ENCODE results near the gene EME1. TPM values are rescaled to one million over a fixed set of nuclear protein-coding genes. Genes with fewer than 3 reads are reported as not detected.
"Not testable (repeated sequence)": the region's sequence is repeated elsewhere in the genome, so short reads cannot be mapped to it uniquely, and the experiment has no call there.

The EME1 gene
- total RNA-seq, 1 donor from 2014 or later = 1.8 TPM

GRCh38 chr17:50394711-50395110 is 21.7 kb downstream of the EME1 start:
- H3K27ac ChIP-seq = no peak overlapping the region
- no peak overlapping the region for H3K4me3 ChIP-seq
- H3K4me1 ChIP-seq = peaks cover 25% of the 10 kb centered on the region
- ATAC-seq = no peak
- intact Hi-C loops (cut with DNase I) = no loop called here
- no peaks in the 10 kb centered on the region for H3K9me3 ChIP-seq
- no peak for TF ChIP-seq CTCF (IDR thresholded peaks at IDR 0.05)
- no peaks in the 10 kb centered on the region for H3K27me3 ChIP-seq (ENCODE audit: low read depth)
- DNase-seq = no peak
- peaks cover 55% of the 10 kb centered on the region for H3K36me3 ChIP-seq

- intact Hi-C loops (cut with DNase I) = no loop called here
- Histone ChIP-seq H3K4me1 (peaks cover 25% of the 10 kb centered on the region), H3K27ac (peak overlapping the region; percentile 88), H3K9me3 (no peaks in the 10 kb centered on the region), H3K27me3 (ENCODE audit: low read depth) (no peaks in the 10 kb centered on the region), H3K36me3 (peaks cover 37% of the 10 kb centered on the region), H3K4me3 (peak overlapping the region; percentile 81)
- ATAC-seq (peak; percentile 79 to 86), DNase-seq (peak; percentile 70)
- TF ChIP-seq CTCF (IDR thresholded peaks at IDR 0.05) = no peak
Observed at GRCh38 chr17:50396261-50397110, 23.5 kb downstream of the EME1 start.

GRCh38 chr17:50397111-50397918 is 24.3 kb downstream of the EME1 start, which contains the start of gene LRRC59:
Gene LRRC59, minus strand, starts transcription at chr17:50397523. Its CDS starts 206 bp downstream, at chr17:50397317.
- Histone ChIP-seq H3K4me1 (peaks cover 25% of the 10 kb centered on the region), H3K27ac (peak within 1 kb of the TSS; percentile 88), H3K27me3 (ENCODE audit: low read depth) (no peaks in the 10 kb centered on the region), H3K36me3 (peaks cover 29% of the 10 kb centered on the region), H3K4me3 (peak within 1 kb of the TSS; percentile 81), H3K9me3 (no peaks in the 10 kb centered on the region)
- peak; percentile 98 to 100 for ATAC-seq
- intact Hi-C loops (cut with DNase I) = no loop called here
- DNase-seq = peak; percentile 94
- peak; percentile 98 for TF ChIP-seq CTCF (IDR thresholded peaks at IDR 0.05)

- Histone ChIP-seq H3K36me3 (peaks cover 23% of the 10 kb centered on the region), H3K27me3 (ENCODE audit: low read depth) (no peaks in the 10 kb centered on the region), H3K4me3 (peak overlapping the region; percentile 81), H3K4me1 (peaks cover 25% of the 10 kb centered on the region), H3K9me3 (no peaks in the 10 kb centered on the region), H3K27ac (peak overlapping the region; percentile 88)
- DNase-seq = no peak
- intact Hi-C loops (cut with DNase I) = no loop called here
- TF ChIP-seq CTCF (IDR thresholded peaks at IDR 0.05) = no peak
- no peak for ATAC-seq
Observed at GRCh38 chr17:50397919-50398285, 24.9 kb downstream of the EME1 start.

- ATAC-seq; H3K9me3 ChIP-seq; H3K4me3 ChIP-seq; DNase-seq; intact Hi-C loops (cut with DNase I); H3K27me3 ChIP-seq (ENCODE audit: low read depth); H3K27ac ChIP-seq: not testable (repeated sequence)
- Histone ChIP-seq H3K4me1 (peaks cover 25% of the 10 kb centered on the region), H3K36me3 (peaks cover 15% of the 10 kb centered on the region)
Observed at GRCh38 chr17:50398672-50399071, 25.6 kb downstream of the EME1 start.

- intact Hi-C loops (cut with DNase I); H3K27me3 ChIP-seq (ENCODE audit: low read depth); H3K36me3 ChIP-seq; ATAC-seq; H3K4me3 ChIP-seq; H3K27ac ChIP-seq; H3K9me3 ChIP-seq; DNase-seq: not testable (repeated sequence)
- peaks cover 25% of the 10 kb centered on the region for H3K4me1 ChIP-seq
Observed at GRCh38 chr17:50399591-50399990, 26.6 kb downstream of the EME1 start.

GRCh38 chr17:50405351-50405750 is 32.3 kb downstream of the EME1 start:
- H3K4me3 ChIP-seq; H3K27ac ChIP-seq; H3K4me1 ChIP-seq; H3K36me3 ChIP-seq; intact Hi-C loops (cut with DNase I); H3K9me3 ChIP-seq; ATAC-seq; DNase-seq; H3K27me3 ChIP-seq (ENCODE audit: low read depth): not testable (repeated sequence)
